ENCODE measurements around the gene UNC80. TPM values are rescaled to one million over a fixed set of nuclear protein-coding genes. Genes with fewer than 3 reads are reported as not detected.

UNC80 gene
- polyA plus RNA-seq, 2 of the 4 experiments (the other 2 are of a cell fraction), result not detected

GRCh38 chr2:210007895-210008294 is 236.3 kb downstream of the UNC80 start:
- no peak overlapping the region for H3K4me3 ChIP-seq
- DNase-seq (ENCODE audit: low read depth in 1 of 2, low spot score in 1 of 2), result no peak
- CTCF ChIA-PET, result interaction anchor here (1.0 kb wide), 1 partner anchor 30 kb away, joined by 3 read pairs; no protein-coding TSS in a partner anchor
- ATAC-seq, result no peak
- no peak overlapping the region for H3K4me2 ChIP-seq
- 88% methylated on average over 2 of the region's 2 CpGs for WGBS (ENCODE audit: missing lambda C conversion rate)
- FAIRE-seq, result no peak
- H3K4me1 ChIP-seq, result peaks cover 16% of the 10 kb centered on the region; the same call in 2 of the 3 replicates
- no peaks in the 10 kb centered on the region for H3K9me3 ChIP-seq
- TF ChIP-seq HOXB5 (CRISPR knock-in tag; IDR thresholded peaks at IDR 0.05), result no peak
- TF ChIP-seq TP53 (CRISPR knock-in tag; IDR thresholded peaks at IDR 0.05), result no peak
- TF ChIP-seq FOSL2 (IDR thresholded peaks at IDR 0.05), result no peak
- 0 out of 2 replicates have a peak, but pooled peaks have one; percentile 3 for TF ChIP-seq FOSL2 (CRISPR knock-in tag; IDR thresholded peaks at IDR 0.05)
- no peak for TF ChIP-seq FOSB (CRISPR knock-in tag; IDR thresholded peaks at IDR 0.05)
- no peak for TF ChIP-seq CHD4 (IDR thresholded peaks at IDR 0.05; ENCODE audit: borderline replicate concordance)
- POLR2A ChIA-PET, result no interaction called here
- no peak overlapping the region for H3K27ac ChIP-seq

- Histone ChIP-seq H3K9me3 (no peaks in the 10 kb centered on the region), H3K4me2 (no peak overlapping the region), H3K27ac (no peak overlapping the region), H3K4me3 (no peak overlapping the region), H3K4me1 (peaks cover 9% of the 10 kb centered on the region; the same call in 2 of the 3 replicates)
- ChIA-PET CTCF (no interaction called here), POLR2A (no interaction called here)
- ATAC-seq (no peak), FAIRE-seq (no peak), DNase-seq (ENCODE audit: low read depth in 1 of 2, low spot score in 1 of 2) (no peak)
- TF ChIP-seq HDAC2 (IDR thresholded peaks at IDR 0.05) (no peak), ZSCAN20 (CRISPR knock-in tag; IDR thresholded peaks at IDR 0.05) (no peak), MAFK (IDR thresholded peaks at IDR 0.05; ENCODE audit: partially characterized antibody) (no peak), POLR2AphosphoS2 (conservative IDR thresholded peaks at IDR 0.05; ENCODE audit: low read length) (no peak), FOXS1 (CRISPR knock-in tag; IDR thresholded peaks at IDR 0.05) (no peak), POLR2A (IDR thresholded peaks at IDR 0.05; ENCODE audit: low read length) (no peak), HES2 (IDR thresholded peaks at IDR 0.05) (no peak), PHF8 (IDR thresholded peaks at IDR 0.05; ENCODE audit: borderline replicate concordance, low read depth) (no peak), EP300 (IDR thresholded peaks at IDR 0.05) (no peak), FOSL2 (IDR thresholded peaks at IDR 0.05) (no peak), FOSL2 (CRISPR knock-in tag; IDR thresholded peaks at IDR 0.05) (no peak), RCOR1 (IDR thresholded peaks at IDR 0.05; ENCODE audit: low read depth, low read length) (no peak), SREBF2 (IDR thresholded peaks at IDR 0.05) (no peak)
- WGBS (ENCODE audit: missing lambda C conversion rate), result 76% methylated on average over 6 of the region's 6 CpGs
Observed at GRCh38 chr2:210009126-210009525, 237.5 kb downstream of the UNC80 start.

DNA sequence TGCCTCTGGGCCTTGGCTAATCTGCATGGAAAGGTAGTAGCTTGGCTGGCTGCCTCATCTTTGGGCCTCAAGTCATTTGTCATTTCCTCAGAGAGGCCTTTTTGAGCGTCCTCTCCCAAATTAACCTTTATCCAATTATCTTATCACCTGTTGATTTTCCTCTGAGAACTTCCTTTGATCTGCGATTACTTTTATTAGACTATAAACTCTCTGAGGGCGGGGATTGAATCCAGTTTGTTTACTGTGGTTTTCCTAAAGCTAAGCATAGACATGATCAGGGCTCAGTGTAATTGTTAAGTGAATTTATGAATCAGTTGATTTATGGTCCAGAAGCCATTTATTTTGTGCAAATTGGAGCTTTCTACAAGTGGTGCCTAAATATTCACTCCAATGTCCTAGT is 238.3 kb downstream of the UNC80 start:
- H3K27ac ChIP-seq, result no peak overlapping the region
- WGBS (ENCODE audit: missing lambda C conversion rate), result 96% methylated on average over 3 of the region's 3 CpGs
- ChIA-PET POLR2A (no interaction called here), CTCF (interaction anchor here (0.7 kb wide), 1 partner anchor 23 kb away, joined by 3 read pairs; no protein-coding TSS in a partner anchor)
- H3K9me3 ChIP-seq, result no peaks in the 10 kb centered on the region
- no peak for FAIRE-seq
- no peak for ATAC-seq
- H3K4me2 ChIP-seq, result no peak overlapping the region
- peaks cover 3% of the 10 kb centered on the region; the same call in 1 of the 3 replicates for H3K4me1 ChIP-seq
- no peak overlapping the region for H3K4me3 ChIP-seq
- TF ChIP-seq, protein P1, sequence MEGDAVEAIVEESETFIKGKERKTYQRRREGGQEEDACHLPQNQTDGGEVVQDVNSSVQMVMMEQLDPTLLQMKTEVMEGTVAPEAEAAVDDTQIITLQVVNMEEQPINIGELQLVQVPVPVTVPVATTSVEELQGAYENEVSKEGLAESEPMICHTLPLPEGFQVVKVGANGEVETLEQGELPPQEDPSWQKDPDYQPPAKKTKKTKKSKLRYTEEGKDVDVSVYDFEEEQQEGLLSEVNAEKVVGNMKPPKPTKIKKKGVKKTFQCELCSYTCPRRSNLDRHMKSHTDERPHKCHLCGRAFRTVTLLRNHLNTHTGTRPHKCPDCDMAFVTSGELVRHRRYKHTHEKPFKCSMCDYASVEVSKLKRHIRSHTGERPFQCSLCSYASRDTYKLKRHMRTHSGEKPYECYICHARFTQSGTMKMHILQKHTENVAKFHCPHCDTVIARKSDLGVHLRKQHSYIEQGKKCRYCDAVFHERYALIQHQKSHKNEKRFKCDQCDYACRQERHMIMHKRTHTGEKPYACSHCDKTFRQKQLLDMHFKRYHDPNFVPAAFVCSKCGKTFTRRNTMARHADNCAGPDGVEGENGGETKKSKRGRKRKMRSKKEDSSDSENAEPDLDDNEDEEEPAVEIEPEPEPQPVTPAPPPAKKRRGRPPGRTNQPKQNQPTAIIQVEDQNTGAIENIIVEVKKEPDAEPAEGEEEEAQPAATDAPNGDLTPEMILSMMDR (IDR thresholded peaks at IDR 0.05), result no peak
- TF ChIP-seq FOSB (CRISPR knock-in tag; IDR thresholded peaks at IDR 0.05), result no peak
- DNase-seq (ENCODE audit: low read depth in 1 of 2, low spot score in 1 of 2), result no peak

- Histone ChIP-seq H3K4me2 (no peak overlapping the region), H3K4me1 (no peaks in the 10 kb centered on the region), H3K9me3 (no peaks in the 10 kb centered on the region), H3K4me3 (no peak overlapping the region), H3K27ac (no peak overlapping the region)
- 84% methylated on average over 1 of the region's 1 CpG for WGBS (ENCODE audit: missing lambda C conversion rate)
- DNase-seq (ENCODE audit: low read depth in 1 of 2, low spot score in 1 of 2) (no peak), ATAC-seq (no peak), FAIRE-seq (no peak)
- CTCF ChIA-PET, result no interaction called here
- POLR2A ChIA-PET, result no interaction called here
- TF ChIP-seq NR3C1 (IDR thresholded peaks at IDR 0.05) (no peak), RFX5 (IDR thresholded peaks at IDR 0.05) (no peak), EHF (CRISPR knock-in tag; IDR thresholded peaks at IDR 0.05) (no peak), RCOR1 (IDR thresholded peaks at IDR 0.05; ENCODE audit: low read depth, low read length) (no peak), CEBPB (IDR thresholded peaks at IDR 0.05) (no peak), HOXB5 (CRISPR knock-in tag; IDR thresholded peaks at IDR 0.05) (no peak), TFCP2L1 (CRISPR knock-in tag; IDR thresholded peaks at IDR 0.05) (no peak), ZC3H11A (IDR thresholded peaks at IDR 0.05) (no peak), ZSCAN20 (CRISPR knock-in tag; IDR thresholded peaks at IDR 0.05) (no peak), CHD2 (IDR thresholded peaks at IDR 0.05; ENCODE audit: low read length, partially characterized antibody) (no peak), SREBF2 (IDR thresholded peaks at IDR 0.05) (no peak), HMGXB4 (CRISPR knock-in tag; IDR thresholded peaks at IDR 0.05; ENCODE audit: borderline replicate concordance) (no peak), CBX8 (IDR thresholded peaks at IDR 0.05) (no peak), SMC3 (IDR thresholded peaks at IDR 0.05) (no peak)
- TF ChIP-seq, protein P1 (IDR thresholded peaks at IDR 0.05), result no peak
Observed at GRCh38 chr2:210020138-210020537, 248.5 kb downstream of the UNC80 start.
